Adipose tissue (tissue), 3 donors: Measurements from ENCODE around the gene PDLIM7. TPM values are rescaled to one million over a fixed set of nuclear protein-coding genes. Genes with fewer than 3 reads are reported as not detected.

Source experiments
- H3K27ac ChIP-seq: one replicate; pipeline ENCODE4 v1.5.1; 2013; ENCODE audit warnings: low read depth, low read length
- WGBS, 3 donors: extraction: QIAGEN DNeasy Blood & Tissue Kit; methylation state at CpG; one replicate each; pipeline ENCODE4 v1.1.7; 2013; 5-methylcytosine and 5-hydroxymethylcytosine counted together
- polyA plus RNA-seq, 3 donors: library from polyadenylated mRNA; stranded (reverse); fragments of 200-250 nt; gene quantifications; one replicate each; pipeline ENCODE4 v1.2.3, GENCODE V29; 2013
- donor health status: healthy with polysubstance abuse.
- donor health status: Bipolar disorder and iron deficiency.
- donor health status: healthy.

PDLIM7 gene
- polyA plus RNA-seq, 3 donors = 10.5 to 105 (median 54.0) TPM

DNA sequence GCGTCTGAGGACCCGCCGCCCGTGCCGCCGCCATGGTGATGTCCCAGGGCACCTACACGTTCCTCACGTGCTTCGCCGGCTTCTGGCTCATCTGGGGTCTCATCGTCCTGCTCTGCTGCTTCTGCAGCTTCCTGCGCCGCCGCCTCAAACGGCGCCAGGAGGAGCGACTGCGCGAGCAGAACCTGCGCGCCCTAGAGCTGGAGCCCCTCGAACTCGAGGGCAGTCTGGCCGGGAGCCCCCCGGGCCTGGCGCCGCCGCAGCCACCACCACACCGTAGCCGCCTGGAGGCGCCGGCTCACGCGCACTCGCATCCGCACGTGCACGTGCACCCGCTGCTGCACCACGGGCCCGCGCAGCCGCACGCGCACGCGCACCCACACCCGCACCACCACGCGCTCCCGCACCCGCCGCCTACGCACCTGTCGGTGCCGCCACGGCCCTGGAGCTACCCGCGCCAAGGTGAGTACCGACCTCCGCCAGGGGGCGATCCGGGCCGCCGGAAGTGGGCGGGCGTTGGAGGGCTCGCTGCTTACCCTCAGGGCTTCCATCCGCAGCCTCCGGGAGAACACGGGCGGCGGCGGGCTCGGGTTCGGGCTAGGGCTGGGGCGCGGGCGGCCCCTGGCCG is 42.3 kb downstream of the PDLIM7 start:
- no peak overlapping the region for H3K27ac ChIP-seq
- 0 to 1% (median 0%) methylated on average over 53 to 80 of the region's 80 CpGs for WGBS, 3 donors

DNA sequence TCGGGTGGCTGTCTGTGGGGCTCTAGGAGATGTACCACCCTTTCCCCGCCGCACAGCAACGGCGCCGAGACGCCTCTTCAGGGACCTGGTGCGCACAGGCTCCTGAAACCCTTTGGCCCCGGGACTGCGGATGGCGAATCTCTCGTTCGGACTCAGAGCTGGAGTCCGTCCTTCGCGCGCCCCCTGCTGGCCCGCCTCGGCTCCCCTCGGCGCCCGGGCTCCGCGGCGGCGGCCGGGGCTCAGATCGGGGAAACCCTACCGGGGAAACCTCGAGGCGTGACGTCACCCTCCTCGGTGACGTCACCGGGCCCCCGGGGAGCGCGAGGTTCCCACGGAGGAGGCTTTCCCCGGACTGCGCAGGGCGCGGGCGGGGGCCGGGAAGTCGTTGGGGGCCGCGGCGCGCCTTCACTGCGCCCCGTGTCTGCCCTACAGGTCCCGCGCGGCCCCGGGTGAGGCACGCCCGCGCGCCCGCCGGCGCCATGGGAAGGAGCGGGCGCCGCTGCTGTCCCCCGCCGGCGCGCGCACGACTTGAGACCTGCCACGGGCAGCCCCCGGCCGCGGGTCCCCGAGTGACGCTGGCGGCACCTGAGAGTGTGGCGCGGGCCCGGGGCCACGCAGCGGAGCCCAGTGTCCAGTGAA is 42.9 kb downstream of the PDLIM7 start:
- H3K27ac ChIP-seq = no peak overlapping the region
- 0 to 1% (median 1%) methylated on average over 49 to 84 of the region's 84 CpGs for WGBS, 3 donors

DNA sequence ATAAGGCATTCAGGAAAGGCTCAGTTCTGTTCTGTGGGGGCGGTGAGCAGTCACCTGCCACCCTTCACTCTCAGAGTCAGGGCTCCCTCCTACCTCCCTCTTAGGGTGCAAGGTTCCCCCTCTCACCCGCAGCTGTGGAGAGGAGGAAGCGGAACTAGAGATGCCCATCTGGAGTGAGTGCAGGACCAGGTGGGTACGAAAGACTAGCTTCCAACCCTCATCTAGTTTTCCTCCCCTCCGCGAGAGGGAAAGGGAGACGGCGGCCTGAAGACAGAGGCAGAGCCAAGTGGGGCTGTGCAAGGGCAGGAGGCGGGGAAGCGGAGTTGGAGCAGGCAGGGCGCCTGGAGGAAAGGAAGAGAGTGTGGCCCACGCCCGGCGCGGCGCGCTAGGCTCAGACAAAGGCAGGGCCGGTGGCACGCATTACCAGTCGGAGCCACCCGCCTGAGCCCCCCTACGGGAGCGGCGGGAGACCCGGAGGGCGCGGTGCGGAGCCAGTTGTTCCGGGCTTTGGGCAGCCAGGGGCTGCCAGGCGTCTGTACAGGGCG is 43.5 kb downstream of the PDLIM7 start:
- no peak overlapping the region for H3K27ac ChIP-seq
- 7 to 11% (median 11%) methylated on average over 25 to 31 of the region's 31 CpGs for WGBS, 3 donors

DNA sequence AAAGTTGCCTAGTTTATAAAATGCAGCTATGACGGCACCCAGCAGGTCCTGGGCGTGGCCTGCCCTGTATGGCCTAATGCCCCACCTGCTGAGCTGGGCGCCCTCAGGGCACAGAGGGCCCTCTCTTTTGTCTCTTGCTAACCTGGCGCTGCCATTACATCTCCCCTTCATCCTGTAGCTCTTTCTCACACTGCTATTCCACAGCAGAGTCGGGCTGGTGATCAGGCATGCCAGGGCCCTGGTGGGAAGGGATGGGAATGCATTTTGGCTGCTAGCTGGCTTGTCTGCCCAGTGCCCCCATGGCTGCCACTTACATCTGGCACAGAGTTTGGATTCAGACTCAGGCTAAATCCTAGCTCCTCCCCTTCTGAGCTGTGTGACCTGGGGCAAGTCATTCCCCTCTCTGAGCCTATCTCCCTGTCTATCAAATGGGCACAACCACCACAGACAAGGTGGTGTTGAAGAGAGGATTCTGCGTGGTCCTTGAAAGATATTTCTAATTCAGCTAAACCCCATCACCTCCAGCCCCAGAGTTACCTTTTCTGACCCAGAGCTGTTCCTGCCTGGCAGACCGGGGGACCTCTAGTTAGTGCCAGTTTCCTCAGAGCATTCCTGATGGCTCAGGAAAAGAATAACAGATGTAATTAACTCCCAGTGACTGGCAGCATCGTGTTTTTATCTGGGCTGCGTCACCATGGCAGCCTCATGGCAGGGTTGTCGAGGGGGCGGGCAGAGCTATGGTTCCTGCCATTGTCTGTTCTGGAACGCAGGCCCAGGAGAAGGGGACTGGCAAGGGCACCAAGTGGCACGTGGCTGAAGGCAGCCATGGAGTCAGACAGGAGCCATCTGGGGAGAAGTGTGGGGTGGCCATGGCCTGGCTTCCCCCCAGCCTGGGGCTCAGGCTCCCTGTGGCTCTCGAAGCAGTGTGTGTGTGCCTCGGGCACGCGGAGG is 44.4 kb downstream of the PDLIM7 start:
- 84 to 88% (median 86%) methylated on average over 16 to 17 of the region's 17 CpGs for WGBS, 3 donors
- H3K27ac ChIP-seq = no peak overlapping the region

DNA sequence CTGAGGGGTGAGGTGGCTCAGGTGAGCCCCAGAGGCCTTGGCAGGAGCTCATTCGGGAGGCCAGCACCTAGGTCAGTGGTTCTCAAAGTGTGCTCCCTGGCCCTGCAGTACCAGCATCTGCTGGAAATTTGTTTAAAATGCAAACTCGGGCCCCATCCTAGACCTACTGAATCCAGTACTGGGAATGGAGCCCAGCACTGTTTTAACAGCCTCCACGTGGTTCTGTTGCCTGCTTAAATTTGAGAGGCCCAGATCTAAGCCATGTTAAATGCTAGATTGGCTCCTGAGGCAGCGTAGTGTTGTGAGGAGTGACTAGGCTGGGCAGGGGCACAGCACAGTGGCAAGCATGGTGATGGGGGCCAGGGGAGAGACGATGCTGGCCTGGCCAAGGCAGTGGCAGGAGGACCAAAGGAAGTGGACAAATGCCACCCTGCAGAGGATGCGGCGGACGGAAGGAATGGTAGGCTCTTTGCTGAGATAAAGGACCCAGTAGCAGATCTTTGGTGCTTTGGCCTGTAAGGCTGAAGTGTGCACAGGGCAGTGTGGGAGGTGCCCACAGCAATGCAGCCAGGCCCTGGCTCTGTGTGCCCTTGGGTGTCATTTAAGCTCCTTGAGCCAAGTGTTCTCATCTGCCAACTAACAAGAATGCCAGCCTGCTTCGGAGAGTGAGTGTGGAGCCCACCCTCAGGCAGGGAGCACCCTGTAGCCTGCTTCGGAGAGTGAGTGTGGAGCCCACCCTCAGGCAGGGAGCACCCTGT is 46.6 kb downstream of the PDLIM7 start:
- WGBS, 3 donors = 88 to 92% (median 88%) methylated on average over 9 to 10 of the region's 10 CpGs

DNA sequence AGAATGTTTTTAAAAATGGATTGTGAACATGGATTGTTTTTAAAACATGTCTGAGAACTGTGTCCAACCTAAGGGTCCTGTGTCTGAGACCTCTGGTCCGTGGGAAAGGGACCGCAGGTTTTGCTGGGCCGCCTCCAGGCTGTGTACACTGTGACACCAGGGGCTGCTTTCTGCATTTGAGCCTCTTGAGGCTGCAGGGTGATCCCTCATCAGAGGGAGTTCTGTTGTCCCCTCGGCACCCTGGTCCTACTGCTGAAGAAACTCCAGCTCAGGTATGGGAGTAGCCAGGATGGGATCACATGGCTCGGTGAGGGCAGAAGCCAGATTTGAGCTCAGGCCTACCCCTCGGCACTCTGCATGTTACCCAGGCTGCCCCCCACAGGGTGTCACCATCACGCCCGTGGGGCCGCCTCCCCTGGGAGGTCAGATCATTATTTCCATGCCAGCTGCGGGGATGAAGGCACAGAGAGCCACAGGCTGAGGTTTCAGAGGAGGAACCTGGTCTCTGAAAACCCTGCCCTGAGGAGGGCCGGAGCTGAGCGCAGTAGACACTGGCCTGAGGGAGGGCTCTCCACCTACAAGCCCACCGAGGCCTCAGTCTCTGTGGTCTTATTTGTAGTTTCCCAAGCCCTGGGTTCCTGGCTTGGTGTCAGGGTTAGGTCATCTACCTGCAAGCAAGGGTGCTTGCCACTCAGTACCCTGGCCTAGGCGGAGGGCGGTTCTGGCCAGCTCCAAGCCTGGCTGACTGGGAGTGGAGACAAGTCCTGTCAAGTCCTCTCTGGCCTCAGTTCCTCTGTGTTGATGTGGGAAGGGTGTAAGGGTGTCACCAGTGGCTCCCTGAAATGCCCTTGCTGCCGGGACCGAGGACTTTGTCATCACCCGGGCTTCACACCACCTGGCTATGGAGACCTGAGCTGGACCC is 48.0 kb downstream of the PDLIM7 start:
- 84 to 90% (median 86%) methylated on average over 18 of the region's 18 CpGs for WGBS, 3 donors
- H3K27ac ChIP-seq = no peak overlapping the region

More for the DNA sequence above, 46.6 kb downstream of the PDLIM7 start:
- no peak overlapping the region for H3K27ac ChIP-seq

DNA sequence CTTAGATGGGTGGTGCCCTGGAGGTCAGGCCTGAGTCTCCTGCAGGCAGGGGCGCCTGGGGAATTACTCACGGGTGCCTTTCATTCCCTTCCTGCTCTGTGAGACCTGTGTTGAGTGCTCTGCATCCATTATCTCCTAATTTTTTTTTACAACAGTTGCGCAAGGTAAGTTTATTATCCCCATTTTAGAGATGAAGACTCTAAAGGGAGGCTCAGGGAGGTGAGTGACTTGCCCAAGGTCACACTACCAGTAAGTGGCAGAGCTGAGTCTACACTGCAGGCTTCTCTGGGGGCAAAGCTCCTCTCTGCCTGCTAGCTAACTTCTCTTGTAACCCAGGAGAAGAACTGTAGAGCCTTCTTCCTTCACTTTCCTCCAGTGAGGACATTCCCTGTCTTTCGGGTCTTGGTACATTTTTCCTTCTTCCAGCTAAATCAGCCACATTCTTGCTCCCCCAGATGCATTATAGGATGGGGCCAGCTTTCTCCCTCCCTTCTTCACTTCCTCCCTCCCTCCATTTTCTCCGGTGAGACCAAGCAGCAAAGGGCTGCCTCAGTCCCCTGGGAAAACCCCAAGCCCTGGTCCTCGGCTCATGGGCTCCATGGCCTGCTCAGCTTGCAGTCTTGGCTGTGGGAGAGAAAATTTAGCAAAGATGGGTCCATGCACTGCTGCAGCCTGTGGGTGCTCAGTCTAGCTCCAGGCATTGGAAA is 49.0 kb downstream of the PDLIM7 start:
- 72 to 79% (median 76%) methylated on average over 6 of the region's 6 CpGs for WGBS, 3 donors
- H3K27ac ChIP-seq = no peak overlapping the region

DNA sequence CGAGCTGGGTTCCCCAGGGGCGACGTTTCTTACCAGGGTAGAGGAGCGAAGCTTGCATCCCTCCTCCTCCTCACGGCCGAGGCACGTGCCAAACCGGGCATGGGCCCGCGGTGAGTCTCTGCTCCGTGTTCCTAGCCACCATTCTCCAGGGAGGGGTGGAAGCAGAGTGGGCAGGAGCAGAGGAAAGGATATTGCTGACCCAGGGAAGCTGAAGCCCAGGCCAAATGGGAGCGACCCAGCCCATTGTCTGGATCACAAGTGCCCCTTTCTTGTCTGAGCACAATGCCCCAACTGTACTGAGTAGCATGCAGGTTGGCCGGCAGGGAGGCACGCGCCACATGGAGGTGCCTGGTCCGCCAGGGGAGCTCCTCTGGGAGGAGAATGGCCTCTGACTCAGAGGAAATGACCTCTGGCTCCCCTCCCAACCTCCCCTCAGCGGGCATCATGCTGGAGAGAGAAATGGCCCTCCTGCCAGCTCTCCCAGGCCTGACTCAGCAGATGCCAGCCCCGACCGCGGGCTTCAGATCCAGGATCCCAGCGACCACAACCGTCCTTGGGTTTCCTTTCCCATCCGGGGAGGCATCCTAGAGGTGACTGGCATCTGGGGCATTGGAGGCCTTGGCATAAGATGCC is 49.7 kb downstream of the PDLIM7 start:
- H3K27ac ChIP-seq = no peak overlapping the region
- WGBS, 3 donors = 4 to 9% (median 8%) methylated on average over 20 to 23 of the region's 23 CpGs

DNA sequence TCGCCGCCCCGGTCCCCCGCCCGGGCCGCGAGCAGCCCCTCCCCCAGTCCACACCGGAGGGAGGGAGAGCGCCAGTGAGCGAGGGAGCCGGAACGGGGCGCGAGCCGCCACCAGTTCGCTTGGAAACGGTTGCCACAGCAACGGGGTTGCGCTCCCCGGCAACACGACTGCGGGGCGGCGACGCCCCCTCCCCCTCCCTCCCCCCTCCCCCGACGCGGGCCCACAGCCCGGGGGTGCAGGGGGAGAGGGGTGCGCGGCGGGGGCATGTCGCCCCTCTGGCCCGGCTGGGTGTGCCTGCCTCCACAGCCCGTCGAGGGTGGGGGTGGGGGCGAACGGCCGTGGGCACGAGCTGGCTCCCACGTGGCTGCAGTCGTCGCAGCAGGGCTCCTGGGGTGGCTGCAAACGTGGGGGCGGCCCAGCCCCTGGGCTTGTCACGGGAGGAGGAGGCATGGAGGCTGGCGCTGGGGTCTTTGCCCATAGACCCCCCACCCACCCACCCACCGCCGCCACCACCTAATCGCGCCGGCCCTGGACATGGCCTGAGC is 50.3 kb downstream of the PDLIM7 start:
- 1 to 3% (median 2%) methylated on average over 16 to 49 of the region's 52 CpGs for WGBS, 3 donors
- H3K27ac ChIP-seq = no peak overlapping the region

DNA sequence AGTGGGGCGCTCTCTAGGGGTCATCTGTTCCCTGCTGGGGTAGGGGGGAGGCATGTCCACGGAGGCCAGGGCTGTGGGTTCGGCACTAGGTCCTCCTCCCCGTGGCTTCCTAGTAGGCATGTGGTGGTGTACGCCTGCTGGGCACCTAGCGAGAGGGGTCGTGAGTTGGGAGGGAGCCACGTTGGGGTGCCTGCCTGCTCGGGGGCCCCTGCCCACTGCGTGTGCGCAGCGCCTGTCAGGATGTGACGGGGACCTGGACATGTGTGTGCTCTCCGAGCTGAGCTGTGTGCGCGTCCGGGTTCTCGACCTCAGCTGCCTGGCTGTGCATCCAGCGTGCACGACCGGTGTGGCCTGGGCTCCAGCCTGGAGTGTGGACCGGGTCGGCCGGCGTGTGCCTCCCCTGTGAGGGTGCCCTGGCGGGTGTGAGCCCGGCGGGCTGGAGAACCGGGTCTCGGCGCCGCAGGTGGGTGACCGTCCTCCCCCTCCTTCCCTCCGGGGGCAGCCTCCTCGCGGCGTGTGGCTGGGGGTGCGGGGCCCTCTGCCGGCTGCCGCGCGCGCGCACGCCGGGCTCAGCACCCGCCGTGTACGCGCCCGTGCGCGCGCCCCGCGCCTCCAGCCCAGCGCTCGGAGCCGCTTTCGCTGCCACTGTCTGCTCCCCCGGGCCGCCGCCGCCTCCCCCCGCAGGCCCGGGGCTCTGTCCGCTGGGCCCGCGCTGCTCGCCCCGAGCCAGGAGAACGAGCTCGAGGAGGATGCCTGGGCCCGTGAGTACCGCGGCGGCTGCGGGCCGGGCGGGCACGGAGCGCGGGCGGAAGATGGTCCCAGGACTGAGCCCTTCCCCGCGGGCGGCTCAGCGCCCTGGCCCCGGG is 51.0 kb downstream of the PDLIM7 start, which contains the start of gene PRR7:
Gene PRR7, plus strand, starts transcription at position 615 of the 866 bp plus-strand sequence. CDS start 8,254 bp downstream, outside the sequence.
- WGBS, 3 donors = 0 to 1% (median 1%) methylated on average over 59 to 85 of the region's 89 CpGs

DNA sequence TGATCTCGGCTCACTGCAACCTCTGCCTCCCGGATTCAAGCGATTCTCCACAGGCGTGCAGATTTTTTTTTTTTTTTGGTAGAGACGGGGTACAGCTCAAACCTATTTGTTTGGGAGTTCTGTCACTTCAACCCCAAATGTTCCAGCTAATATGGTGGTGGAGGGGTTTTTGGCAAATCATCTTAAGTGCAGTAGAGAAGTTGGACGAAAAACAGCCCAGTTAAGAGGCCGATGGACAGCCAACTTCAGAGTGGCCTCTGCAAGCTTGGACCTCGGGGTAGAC is 51.5 kb downstream of the PDLIM7 start:
- 7 to 9% (median 7%) methylated on average over 8 of the region's 8 CpGs for WGBS, 3 donors
- no peak overlapping the region for H3K27ac ChIP-seq

More for the DNA sequence above, 51.0 kb downstream of the PDLIM7 start, which contains the start of gene PRR7:
- no peak within 1 kb of the TSS for H3K27ac ChIP-seq

DNA sequence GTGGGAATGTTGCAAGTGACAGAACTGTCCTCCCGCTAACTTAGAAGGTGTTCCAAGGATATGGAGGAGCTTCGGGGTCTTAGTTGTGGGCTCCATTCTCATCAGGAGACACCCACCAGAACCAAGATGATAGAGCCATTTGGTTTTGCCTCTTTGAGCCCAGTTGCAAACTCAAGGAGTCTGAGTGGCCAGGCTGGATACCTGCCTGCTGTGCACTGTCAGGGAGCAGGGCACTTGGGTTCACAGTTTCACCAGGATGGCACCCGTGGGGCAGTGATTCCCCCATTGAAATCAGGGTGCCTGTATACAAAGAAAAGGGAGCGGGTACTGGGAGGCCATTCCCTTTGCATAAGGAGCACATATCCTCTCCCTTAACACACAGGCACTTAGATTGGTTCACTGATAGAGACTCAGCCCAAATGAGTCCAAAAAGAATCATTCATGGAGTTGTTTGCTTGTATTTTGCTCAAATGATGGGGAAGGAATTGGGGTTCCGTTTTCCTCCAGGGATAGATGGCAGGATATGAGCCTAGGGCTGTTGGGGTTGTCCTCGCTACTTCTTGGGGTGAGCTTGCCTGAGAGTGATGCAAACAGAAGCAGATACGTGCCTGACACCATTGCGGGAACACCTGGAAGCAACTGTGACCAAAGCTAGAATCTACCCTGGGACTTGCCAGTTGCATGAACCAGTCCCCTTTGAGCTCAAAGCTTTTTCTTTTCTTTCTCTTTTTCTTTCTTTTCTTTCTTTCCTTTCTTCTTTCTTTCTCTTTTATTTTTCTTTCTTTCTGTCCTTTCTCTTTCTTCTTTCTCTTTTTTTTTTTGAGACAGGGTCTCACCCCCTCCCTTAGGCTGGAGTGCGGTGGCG is 52.1 kb downstream of the PDLIM7 start:
- H3K27ac ChIP-seq = no peak overlapping the region
- WGBS, 3 donors = 50 to 52% (median 51%) methylated on average over 10 of the region's 10 CpGs

DNA sequence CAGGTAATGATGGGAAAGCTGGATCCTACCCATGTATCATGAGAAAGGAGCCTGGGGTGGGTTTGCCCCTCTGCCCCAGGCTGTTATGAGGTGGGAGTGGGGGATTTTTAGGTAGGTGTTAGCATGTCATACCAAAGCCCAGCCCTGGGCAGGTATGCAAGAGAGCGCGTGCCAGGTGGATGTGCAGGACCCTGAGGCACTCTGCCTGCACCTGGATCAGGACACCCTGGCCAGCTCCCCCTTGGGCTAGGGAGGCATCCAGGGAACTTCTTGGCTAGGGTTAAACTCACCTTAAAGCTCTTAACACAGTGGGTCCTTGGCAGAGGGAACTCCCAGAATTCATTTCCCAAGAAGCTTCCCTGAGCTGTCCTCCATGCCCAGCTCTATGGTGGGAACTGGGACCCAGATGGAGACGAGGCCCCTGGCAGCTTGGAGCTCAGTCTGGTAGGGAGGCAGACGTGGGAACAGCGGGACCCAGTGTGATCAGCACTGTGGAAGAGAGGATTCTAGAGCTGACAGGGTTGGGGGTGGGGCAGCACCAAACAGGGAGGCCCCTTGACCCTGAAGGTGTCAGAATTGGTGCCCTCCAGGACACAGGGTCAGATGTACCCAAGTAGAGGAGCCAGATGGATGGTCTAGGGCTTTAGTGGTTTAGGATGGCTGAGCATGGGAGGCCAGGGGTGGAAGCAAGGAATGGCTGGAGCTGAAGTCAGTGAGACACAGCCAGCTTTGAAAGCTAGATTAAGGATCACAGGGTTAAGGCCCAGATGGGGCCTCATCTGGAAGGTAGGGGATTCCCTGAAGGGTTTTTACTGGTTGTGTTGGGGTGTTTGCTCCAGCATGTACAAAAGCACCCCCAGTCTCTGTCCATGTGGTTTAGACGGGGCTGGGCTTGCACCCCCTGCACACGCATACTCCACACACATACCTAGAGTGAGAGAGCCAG is 53.0 kb downstream of the PDLIM7 start:
- H3K27ac ChIP-seq = no peak overlapping the region
- WGBS, 3 donors = 67 to 70% (median 68%) methylated on average over 7 of the region's 7 CpGs
